Neural progenitor cell (in vitro differentiated cells): ENCODE measurements around the gene C11orf54. TPM values are rescaled to one million over a fixed set of nuclear protein-coding genes. Genes with fewer than 3 reads are reported as not detected.

Source experiments
- DNase-seq: peaks from one replicate; pipeline ENCODE4 v3.0.0-alpha.2; 2016; ENCODE audit warnings: low spot score
- H2AFZ ChIP-seq: fragments of 200-600 bp; sonication (generic); replicated peaks from 2 replicates; pipeline ENCODE4 v1.6.1; 2016; ENCODE audit warnings: antibody characterized with exemption
- H3F3A ChIP-seq: fragments of 200-600 bp; sonication (generic); 2 replicates; pipeline ENCODE4 v1.6.1; 2016; ENCODE audit warnings: antibody characterized with exemption, low read depth
- H3K27ac ChIP-seq: fragments of 200-600 bp; sonication (generic); 2 replicates; pipeline ENCODE4 v1.5.1; 2016; ENCODE audit warnings: mild to moderate bottlenecking
- H3K27me3 ChIP-seq: fragments of 200-600 bp; sonication (generic); 2 replicates; pipeline ENCODE4 v1.6.1; 2016; ENCODE audit warnings: mild to moderate bottlenecking, moderate library complexity
- H3K36me3 ChIP-seq: fragments of 200-600 bp; sonication (generic); 2 replicates; pipeline ENCODE4 v1.5.1; 2016
- H3K4me1 ChIP-seq: fragments of 200-600 bp; sonication (generic); 2 replicates; pipeline ENCODE4 v1.6.1; 2016; ENCODE audit warnings: mixed run types
- H3K4me2 ChIP-seq: fragments of 200-600 bp; sonication (generic); 2 replicates; pipeline ENCODE4 v1.6.1; 2016
- H3K4me3 ChIP-seq: fragments of 200-600 bp; sonication (generic); 2 replicates; pipeline ENCODE4 v1.5.1; 2016
- H3K79me2 ChIP-seq: fragments of 200-600 bp; sonication (generic); 2 replicates; pipeline ENCODE4 v1.6.1; 2016; ENCODE audit warnings: low read depth
- H3K9ac ChIP-seq: fragments of 200-600 bp; sonication (generic); 2 replicates; pipeline ENCODE4 v1.6.1; 2016
- H3K9me3 ChIP-seq: fragments of 200-600 bp; sonication (generic); 2 replicates; pipeline ENCODE4 v1.5.1; 2016; ENCODE audit warnings: low read depth
- H4K20me1 ChIP-seq: fragments of 200-600 bp; sonication (generic); 2 replicates; pipeline ENCODE4 v1.6.1; 2016; ENCODE audit warnings: low read depth
- H3K27ac Mint-ChIP-seq: 3 replicates; pipeline ENCODE4 v1.8.0; 2021; ENCODE audit warnings: mixed read lengths
- H3K27me3 Mint-ChIP-seq: 2 replicates; pipeline ENCODE4 v1.8.0; 2022; ENCODE audit warnings: low read depth, mild to moderate bottlenecking, inconsistent platforms, moderate library complexity, mixed read lengths; ENCODE audit not compliant: insufficient read depth
- H3K36me3 Mint-ChIP-seq: 3 replicates; pipeline ENCODE4 v1.8.0; 2021; ENCODE audit warnings: mixed read lengths
- H3K4me1 Mint-ChIP-seq: 3 replicates; pipeline ENCODE4 v1.8.0; 2021; ENCODE audit warnings: mixed read lengths
- H3K4me3 Mint-ChIP-seq: 3 replicates; pipeline ENCODE4 v1.8.0; 2021; ENCODE audit warnings: mild to moderate bottlenecking, moderate library complexity, mixed read lengths
- H3K9me3 Mint-ChIP-seq: 3 replicates; pipeline ENCODE4 v1.8.0; 2020; ENCODE audit warnings: mixed read lengths
- CTCF ChIP-seq: fragments of 200-600 bp; sonication (generic); IDR thresholded peaks from 2 replicates; pipeline ENCODE4 v1.5.1; 2017; ENCODE audit warnings: antibody characterized with exemption, mild to moderate bottlenecking
- EZH2 ChIP-seq: fragments of 200-600 bp; sonication (generic); IDR thresholded peaks from 2 replicates; pipeline ENCODE4 v1.6.1; 2017; ENCODE audit warnings: antibody characterized with exemption, mild to moderate bottlenecking, moderate library complexity
- EZH2phosphoT487 ChIP-seq: fragments of 200-600 bp; sonication (generic); IDR thresholded peaks from 2 replicates; pipeline ENCODE4 v1.6.1; 2017; ENCODE audit warnings: antibody characterized with exemption
- total RNA-seq: library from RNA; depleted of rRNA; stranded (reverse); fragments of >200 nt; gene quantifications from 2 replicates; pipeline ENCODE4 v1.2.3, GENCODE V29; 2015; ENCODE audit warnings: low replicate concordance

Gene C11orf54
- total RNA-seq, 1 donor from 2014 or later = 44.3 TPM

GRCh38 chr11:93738647-93739081, 2.8 kb upstream of the C11orf54 start:
- Histone ChIP-seq H3F3A (peaks cover 59% of the 10 kb centered on the region), H2AFZ (no peak overlapping the region), H3K27me3 (no peaks in the 10 kb centered on the region), H3K4me3 (peak overlapping the region; percentile 60), H3K79me2 (peaks cover 95% of the 10 kb centered on the region), H3K9me3 (no peaks in the 10 kb centered on the region), H3K36me3 (peaks cover 32% of the 10 kb centered on the region), H3K27ac (no peak overlapping the region), H3K4me1 (peaks cover 34% of the 10 kb centered on the region), H4K20me1 (peaks cover 69% of the 10 kb centered on the region), H3K9ac (no peak overlapping the region), H3K4me2 (peak overlapping the region; percentile 97)
- Mint-ChIP-seq H3K4me3 (peak overlapping the region; percentile 100), H3K27ac (no peak overlapping the region), H3K27me3 (no peaks in the 10 kb centered on the region), H3K36me3 (peaks cover 12% of the 10 kb centered on the region), H3K9me3 (no peaks in the 10 kb centered on the region), H3K4me1 (peaks cover 35% of the 10 kb centered on the region)
- TF ChIP-seq CTCF (no peak), EZH2 (no peak), EZH2phosphoT487 (no peak)
- DNase-seq = peak; percentile 14

GRCh38 chr11:93740031-93740729, 1.3 kb upstream of the C11orf54 start:
- peaks cover 90% of the 10 kb centered on the region for H3K79me2 ChIP-seq
- Mint-ChIP-seq H3K4me3 (peak overlapping the region; percentile 100), H3K27me3 (no peaks in the 10 kb centered on the region), H3K9me3 (no peaks in the 10 kb centered on the region), H3K4me1 (peaks cover 45% of the 10 kb centered on the region), H3K36me3 (peaks cover 10% of the 10 kb centered on the region), H3K27ac (no peak overlapping the region)
- H3K4me2 ChIP-seq = peak overlapping the region; percentile 97
- H3K27me3 ChIP-seq = no peaks in the 10 kb centered on the region
- no peak for TF ChIP-seq EZH2phosphoT487
- no peak for TF ChIP-seq CTCF
- TF ChIP-seq EZH2 = no peak
- no peak overlapping the region for H3K27ac ChIP-seq
- peak; percentile 23 for DNase-seq
- H3K36me3 ChIP-seq = peaks cover 30% of the 10 kb centered on the region
- H3K4me3 ChIP-seq = peak overlapping the region; percentile 60
- H2AFZ ChIP-seq = no peak overlapping the region
- no peaks in the 10 kb centered on the region for H3K9me3 ChIP-seq
- H3K4me1 ChIP-seq = peaks cover 37% of the 10 kb centered on the region
- peaks cover 55% of the 10 kb centered on the region for H4K20me1 ChIP-seq
- peak overlapping the region; percentile 66 for H3K9ac ChIP-seq
- H3F3A ChIP-seq = peaks cover 44% of the 10 kb centered on the region

GRCh38 chr11:93740730-93741093, 760 bp upstream of the C11orf54 start:
- Histone ChIP-seq H3K9me3 (no peaks in the 10 kb centered on the region), H4K20me1 (peaks cover 50% of the 10 kb centered on the region), H3K27ac (peak overlapping the region; percentile 88), H3K27me3 (no peaks in the 10 kb centered on the region), H2AFZ (no peak overlapping the region), H3K79me2 (peaks cover 85% of the 10 kb centered on the region), H3K4me3 (peak overlapping the region; percentile 60), H3K4me1 (peaks cover 42% of the 10 kb centered on the region), H3K36me3 (peaks cover 26% of the 10 kb centered on the region), H3K9ac (peak overlapping the region; percentile 64), H3K4me2 (peak overlapping the region; percentile 97), H3F3A (peaks cover 38% of the 10 kb centered on the region)
- Mint-ChIP-seq H3K27me3 (no peaks in the 10 kb centered on the region), H3K4me3 (peak overlapping the region; percentile 100), H3K36me3 (peaks cover 10% of the 10 kb centered on the region), H3K27ac (peak overlapping the region; percentile 99), H3K9me3 (no peaks in the 10 kb centered on the region), H3K4me1 (peaks cover 47% of the 10 kb centered on the region)
- DNase-seq = peak; percentile 72
- TF ChIP-seq EZH2phosphoT487 = no peak
- TF ChIP-seq CTCF = no peak
- TF ChIP-seq EZH2 = no peak
